HG03175 (cell line): ENCODE results near the gene ZNF672.
A peak's percentile ranks its signal among the peaks of the same experiment; 100 is the strongest.
"Not testable (repeated sequence)": the region's sequence is repeated elsewhere in the genome, so short reads cannot be mapped to it uniquely, and the experiment has no call there.

Experiments
- ATAC-seq: cut with Tn5 transposase; IDR thresholded peaks from one replicate; pipeline ENCODE4 v1.9.1; 2021; ENCODE audit warnings: mild to moderate bottlenecking, moderate library complexity; ENCODE audit not compliant: unreplicated experiment

ZNF672 gene

DNA sequence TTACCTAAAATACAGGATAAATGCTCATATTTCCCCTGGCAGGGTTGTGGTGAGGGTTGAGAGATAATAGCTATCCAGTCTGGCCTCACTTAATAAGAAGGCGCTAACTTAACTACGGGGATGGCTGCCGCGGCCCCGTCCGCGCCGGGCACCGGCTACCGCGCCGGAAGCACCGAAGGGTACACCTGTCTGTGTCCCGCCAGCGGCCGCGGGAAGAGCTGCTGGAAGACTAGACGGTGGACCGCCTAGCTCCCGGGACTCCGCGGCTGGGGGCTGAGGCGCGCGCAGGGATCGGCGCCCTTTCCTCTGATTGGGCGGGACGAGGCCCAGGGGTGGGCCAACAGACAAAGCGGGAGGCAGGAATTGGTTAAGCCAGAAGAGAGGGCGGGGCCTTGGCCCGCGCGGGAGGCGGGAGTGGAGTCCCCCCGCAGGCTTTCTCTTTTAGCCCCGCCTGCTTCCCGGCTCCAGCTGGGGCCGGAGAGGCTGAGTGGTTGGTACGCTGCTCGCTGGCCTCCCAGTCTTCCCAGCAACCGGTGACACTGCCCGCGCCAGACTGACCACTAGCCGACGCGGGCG is at the start of gene ZNF672:
Gene ZNF672, plus strand, starts transcription at position 444 of the 576 bp plus-strand sequence. CDS start 9,051 bp downstream, outside the sequence.
- peak; percentile 82 for ATAC-seq

DNA sequence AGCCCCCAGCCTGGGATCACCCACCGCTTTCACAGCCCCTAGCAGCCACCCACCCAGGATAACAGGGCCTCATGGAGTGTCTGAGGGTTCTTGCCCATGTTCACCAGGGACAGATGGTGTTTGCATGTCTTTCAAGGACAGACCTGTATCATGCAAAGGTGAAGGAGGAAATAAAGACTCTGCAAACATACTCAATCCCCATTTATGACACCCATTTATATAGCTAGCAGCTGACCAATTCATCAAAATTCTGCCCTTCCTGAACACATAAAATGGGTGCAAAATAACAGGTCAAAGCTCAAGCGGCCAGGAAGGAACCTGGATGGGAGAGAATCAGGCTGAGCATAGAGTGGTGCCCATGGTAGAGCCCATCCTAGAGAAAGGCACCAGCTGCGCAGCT is 49.7 kb upstream of the ZNF672 start:
- ATAC-seq, result no peak

DNA sequence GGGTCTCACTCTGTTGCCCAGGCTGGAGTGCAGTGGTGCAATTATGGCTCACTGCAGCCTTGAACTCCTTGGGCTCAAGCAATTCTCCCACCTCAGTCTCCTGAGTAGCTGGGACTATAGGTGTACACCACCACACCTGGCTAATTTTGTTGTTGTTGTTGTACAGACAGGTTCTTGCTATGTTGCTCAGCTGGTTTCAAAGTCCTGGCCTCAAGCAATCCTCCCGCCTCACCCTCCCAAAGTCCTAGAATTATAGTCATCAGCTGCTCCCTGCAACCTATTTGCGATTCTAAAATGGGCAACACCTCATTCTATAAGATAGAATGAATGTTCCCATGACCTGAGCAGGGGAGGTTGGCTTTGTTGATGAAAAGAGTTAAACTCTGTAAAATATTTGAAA is 48.7 kb upstream of the ZNF672 start:
- ATAC-seq, result not testable (repeated sequence)

DNA sequence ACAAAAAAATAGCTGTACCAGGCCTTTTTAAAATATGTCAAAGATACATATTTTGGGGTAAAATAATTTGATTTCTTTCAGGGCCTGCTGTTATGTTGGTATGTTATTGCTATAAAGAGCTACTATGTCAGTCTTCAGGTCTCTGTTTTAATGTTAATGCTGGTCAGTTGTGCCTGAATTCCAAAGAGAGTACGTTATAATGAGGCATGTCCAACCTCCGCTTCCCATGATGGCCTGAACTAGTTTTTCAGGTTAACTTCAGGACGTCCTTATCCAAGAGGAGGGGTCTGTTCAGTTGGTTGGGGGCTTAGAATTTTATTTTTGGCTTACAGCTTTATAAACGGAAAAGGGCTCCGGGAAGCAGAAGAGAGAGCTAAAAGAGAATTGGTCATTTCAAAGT is 47.6 kb upstream of the ZNF672 start:
- ATAC-seq, result no peak

DNA sequence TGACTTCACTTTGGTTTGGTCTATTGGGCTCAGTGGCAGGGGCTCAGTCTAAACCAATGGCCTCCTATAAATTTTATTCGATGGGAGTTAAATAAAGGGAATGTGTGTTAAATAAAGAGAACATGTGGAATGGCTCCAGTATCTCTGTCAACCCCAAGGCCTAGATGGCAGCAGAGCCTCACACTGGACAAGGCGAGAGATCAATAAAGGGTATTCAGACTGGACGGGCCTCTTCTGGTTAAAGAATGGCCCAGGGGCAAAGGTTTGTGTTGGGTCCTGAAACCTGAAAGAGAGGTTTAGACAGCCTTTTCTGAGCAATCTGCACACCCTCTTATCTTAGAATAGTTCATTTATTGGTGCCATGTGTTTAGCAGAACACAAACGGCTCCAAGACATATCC is 47.0 kb upstream of the ZNF672 start:
- no peak for ATAC-seq

DNA sequence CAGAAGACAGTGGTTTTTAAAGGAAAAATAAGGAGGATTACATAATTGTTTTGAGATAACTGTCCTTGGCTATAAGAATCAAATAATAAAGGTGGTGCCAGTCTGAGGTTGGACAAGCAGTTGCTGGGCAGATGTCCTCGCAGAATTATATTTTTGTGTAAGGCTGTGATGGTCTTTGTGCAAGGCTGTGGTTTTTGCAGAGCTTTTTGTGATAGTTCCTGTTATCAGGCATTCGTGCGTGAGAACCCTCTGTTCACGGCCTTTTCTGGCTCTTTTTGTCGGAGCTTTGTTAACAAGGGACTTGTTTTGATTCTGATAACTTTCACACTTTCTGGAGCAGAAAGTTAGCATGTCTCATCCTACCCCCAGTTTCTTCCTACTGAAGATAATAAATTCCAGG is 45.7 kb upstream of the ZNF672 start:
- peak; percentile 70 for ATAC-seq

DNA sequence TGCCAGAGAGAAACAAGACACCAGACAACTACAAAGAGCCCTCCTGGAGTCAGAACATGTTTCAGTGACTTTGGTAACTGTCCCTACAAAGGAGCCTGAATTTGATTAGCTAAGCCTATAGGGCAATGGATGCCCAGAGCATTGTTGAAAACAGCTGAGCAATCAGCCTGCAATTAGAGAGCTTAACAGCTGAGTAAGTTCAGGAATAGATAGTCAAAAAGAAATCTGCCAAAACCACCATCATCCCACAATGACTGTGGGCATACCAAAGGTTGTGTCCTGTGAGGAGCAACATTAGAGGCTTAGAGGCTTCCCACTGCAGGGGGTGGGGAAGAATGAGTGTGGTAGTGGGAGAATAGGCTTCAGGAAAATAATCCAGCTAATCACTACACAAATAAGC is 44.4 kb upstream of the ZNF672 start:
- peak; percentile 76 for ATAC-seq

DNA sequence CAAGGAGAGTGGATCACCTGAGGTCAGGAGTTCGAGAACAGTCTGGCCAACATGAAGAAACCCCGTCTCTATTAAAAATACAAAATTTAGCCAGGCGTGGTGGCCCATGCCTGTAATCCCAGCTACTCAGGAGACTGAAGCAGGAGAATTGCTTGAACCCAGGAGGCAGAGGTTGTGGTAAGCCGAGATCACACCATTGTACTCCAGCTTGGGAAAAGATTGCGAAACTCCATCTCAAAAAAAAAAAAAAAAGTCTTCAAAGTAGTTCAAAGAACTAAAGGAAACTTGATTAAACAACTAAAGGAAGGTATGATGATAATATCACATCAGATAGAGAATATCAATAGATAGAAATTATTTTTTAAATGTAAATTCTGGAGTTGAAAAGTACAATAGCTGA is 43.4 kb upstream of the ZNF672 start:
- not testable (repeated sequence) for ATAC-seq

DNA sequence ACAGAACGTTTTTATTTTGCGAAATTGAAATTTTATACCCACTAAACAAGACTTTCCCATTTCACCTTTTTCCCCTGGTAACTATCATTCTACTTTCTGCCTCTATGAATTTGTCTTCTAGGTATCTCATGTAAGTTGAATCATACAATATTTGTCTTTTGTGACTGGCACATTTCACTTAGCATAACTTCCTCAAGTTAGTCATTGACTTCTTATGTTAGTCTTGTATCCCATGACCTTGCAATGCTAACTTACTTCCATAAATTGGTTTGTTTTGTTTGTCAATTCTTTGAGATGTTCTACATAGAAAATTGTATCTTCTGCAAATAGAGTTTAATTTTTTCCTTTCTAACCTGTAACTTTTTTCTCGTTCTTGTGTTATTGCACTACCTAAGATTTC is 39.2 kb upstream of the ZNF672 start:
- ATAC-seq, result no peak

DNA sequence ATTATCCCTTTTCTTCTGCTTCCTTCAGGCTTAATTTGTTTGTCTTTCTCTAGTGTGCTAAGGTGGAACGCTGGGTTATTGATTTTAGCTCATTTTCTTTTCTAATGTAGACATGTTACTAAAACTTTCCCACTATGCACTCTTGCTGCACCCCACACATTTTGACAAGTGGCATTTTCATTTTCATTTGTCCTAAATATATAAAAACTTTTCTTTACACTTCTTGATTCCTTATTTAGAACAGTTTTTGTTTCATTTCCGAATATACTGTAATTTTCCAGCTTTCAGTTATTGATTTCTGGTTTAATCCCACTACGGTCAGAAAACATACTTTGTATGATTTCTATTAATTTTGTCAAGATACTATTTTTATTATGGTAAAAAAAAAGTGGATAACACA is 37.6 kb upstream of the ZNF672 start:
- ATAC-seq, result no peak

DNA sequence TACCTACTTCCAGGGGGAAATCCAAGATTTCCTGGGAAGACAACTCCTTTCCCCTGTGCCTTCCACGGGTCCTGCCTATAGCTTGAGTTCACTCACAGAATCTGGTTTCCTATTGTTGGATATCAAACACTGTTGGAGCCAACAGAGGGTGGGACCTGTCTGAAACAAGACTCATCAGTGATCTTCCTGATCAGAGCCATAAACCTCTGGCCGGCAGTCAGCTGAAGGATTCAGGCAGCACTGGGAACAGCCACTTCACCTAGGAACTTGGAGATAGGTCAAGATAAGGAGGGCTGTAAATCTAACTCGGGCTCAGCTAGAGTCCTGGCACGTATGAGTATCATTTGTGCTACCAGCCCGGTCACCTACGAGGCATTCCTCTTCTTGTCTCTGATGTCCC is 35.6 kb upstream of the ZNF672 start:
- no peak for ATAC-seq

DNA sequence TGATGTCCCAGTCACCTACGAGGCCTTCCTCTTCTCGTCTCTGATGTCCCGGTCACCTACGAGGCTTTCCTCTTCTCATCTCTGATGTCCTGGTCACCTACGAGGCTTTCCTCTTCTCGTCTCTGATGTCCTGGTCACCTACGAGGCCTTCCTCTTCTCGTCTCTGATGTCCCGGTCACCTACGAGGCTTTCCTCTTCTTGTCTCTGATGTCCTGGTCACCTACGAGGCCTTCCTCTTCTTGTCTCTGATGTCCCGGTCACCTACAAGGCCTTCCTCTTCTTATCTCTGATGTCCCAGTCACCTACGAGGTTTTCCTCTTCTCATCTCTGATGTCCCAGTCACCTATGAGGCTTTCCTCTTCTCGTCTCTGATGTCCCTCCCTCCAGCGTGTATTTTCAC is 34.5 kb upstream of the ZNF672 start:
- ATAC-seq, result not testable (repeated sequence)

DNA sequence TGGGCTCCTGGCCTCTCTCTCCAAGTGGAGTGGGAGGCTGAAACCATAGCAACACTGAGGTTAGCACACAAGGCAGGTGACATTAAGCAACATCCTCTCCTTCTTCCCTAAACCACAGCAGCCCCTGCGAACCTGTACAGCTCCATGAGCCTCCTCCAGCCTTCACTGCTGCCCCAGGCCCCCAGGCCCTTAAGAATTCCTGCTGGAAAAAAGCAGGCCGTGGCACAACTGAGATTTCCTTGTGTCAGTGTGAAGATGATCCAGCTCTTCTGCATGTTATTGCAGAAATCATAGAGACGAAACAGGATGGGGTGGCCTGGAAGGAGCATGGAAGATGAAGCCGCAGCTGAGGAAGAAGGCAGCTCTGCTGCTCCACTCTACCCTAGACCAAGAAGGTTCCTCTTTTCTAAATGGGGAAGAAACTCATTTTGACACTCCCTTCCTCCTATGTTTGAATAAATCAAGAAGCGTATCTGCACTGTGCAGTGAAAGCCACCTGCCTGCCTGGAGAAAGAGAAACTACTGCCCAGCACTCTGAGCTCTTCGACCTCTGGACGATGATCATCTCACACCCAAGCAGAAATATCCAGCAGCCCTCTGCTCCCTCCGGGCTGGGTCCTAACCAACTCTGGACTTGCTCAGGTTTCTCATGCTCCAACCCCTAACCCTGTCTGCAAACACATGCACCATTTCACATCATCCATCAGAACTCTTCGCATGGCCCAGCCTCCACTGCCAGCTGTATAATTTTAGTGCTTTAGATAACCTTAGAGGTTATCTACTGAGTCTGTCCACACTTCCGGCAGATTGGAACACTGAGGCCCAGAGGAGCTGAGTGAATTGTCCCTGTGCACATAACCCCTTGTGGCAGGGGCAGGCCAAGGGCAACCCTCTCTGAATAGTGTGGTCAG is 33.0 kb upstream of the ZNF672 start:
- ATAC-seq, result peak; percentile 86

DNA sequence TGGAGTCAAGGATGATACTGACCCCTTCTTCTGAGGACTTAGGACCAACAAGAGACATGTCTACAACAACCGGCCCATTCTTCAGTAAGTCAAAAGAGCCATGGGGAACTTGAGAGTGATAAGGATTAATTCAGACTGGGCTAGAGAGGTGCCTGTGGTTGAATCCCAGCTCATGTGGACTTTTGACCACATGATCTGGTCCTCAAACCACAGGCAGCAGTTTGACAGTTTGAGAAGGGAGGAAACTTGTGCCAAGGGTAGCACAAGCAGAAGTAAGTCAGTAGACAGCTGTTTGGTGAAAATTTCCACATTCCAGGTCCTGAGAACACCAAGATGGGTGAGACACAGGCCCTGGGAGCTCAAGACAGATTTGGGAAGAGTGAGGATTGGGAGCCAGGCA is 32.1 kb upstream of the ZNF672 start:
- ATAC-seq, result no peak

DNA sequence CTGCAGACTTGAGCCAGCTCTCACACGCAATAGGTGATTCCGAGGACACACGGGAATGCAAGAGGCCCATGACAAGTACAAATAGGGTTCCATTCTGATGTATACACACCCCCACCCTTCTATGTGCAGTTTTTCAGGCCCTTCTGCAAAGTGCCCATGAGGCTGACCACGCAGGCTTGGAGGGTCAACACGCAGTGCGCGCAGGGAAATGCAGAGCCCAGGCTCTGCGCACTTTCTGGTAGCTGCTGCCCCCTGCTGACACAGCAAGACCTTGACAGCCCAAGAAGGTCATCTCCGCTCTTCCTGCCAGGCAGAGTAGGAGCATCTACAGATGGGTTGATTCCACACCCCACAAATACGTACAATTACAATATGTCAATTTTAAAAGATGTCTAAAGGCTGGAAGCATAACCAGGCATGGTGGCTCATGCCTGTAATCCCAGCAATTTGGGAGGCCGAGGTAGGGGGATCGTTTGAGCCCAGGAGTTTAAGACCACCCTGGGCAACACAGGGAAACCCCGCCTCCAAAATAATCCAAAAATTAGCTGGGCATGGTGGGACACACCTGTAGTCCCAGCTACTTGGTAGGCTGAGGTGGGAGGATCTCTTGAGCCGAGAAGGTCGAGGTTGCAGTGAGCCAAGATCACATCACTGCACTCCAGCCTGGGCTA is 30.8 kb upstream of the ZNF672 start:
- peak; percentile 48 for ATAC-seq

DNA sequence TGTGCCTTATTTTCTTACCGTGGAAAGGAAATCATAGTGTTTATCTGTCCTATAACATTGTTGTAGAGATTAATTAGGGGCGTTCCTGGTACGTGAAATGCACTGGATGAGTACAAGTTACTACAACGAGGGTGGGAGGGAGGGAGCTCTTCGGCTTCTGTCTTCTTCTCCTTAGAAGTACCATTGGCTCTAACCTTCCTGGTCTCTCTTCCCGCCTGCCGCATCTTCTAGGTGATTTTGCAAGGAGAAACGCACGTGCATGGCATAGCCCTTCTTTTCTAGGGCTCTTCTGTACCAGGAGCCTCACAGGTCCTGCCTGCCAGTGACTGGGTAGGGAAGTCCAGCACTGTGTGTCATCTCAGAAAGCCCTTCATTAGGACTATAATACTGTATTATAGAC is 29.1 kb upstream of the ZNF672 start:
- ATAC-seq, result no peak

DNA sequence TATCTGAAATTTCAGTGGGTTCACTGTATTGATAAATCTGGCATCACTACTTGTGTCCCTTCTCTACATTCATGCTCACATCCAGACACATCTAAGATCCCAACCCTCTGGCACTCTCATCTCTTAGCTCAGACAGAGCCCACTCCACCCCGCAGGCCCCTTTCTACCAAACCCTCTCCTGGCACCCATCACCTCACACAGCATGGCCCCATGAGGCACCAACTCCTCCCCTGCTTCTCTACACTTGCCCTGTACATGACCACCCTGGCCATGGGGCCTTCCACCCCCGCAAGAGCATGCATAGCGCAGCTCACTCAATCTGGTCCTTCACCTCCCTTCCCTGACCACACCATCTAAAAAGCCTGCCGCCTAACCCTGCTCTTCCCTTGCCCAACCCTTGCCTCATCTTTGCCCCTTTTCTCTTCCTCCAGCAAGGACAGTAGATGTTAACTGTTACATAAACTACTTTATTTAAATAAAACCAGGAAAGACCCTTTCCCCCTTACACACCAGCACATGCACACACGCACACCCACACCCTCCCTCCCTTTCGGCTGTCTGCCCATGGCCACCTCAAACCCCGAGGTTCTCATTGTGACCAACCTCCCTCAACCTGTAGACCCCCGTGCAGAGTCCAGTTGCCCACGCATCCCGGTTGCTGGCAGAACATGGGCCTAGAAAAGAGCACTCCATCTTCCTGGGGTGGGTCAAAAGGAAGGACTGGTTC is 27.9 kb upstream of the ZNF672 start:
- no peak for ATAC-seq

DNA sequence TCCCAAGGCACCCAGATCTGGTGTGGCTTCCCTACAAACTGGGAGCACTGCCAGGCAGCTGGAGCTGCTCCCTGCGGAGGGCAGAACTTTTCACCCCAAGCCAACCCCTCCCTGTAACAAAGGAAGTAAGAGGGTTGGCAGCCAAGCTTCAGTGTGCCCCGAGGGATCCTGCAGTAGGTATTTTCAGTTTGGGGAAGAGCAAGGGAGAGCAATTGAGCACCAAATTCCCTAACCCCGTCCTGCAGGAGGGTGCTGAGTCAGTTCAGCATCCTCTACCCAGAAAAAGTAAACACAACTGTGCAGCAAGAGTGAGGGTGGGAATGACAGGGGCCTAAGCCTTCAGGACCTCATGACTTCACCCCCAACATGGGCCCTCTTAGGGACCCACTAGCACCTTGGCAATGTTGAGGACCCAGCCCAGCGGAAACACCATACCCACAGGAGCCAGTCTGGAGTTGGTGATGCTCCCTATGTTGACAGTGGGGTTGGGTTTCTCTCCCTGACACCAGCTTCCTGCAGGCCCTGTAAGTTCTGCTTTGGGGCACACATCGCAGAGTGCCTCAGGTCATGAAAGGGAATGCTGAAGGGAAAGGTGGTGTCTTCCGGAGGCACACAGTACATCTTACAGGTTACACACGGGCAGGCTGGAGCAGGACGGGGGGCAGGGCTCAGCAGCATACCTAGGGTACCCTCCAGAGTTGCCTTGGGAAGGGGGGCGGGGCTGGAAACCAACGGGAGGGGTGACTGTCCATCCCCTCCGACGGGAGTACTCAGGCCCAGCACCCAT is 27.1 kb upstream of the ZNF672 start:
- ATAC-seq, result no peak

DNA sequence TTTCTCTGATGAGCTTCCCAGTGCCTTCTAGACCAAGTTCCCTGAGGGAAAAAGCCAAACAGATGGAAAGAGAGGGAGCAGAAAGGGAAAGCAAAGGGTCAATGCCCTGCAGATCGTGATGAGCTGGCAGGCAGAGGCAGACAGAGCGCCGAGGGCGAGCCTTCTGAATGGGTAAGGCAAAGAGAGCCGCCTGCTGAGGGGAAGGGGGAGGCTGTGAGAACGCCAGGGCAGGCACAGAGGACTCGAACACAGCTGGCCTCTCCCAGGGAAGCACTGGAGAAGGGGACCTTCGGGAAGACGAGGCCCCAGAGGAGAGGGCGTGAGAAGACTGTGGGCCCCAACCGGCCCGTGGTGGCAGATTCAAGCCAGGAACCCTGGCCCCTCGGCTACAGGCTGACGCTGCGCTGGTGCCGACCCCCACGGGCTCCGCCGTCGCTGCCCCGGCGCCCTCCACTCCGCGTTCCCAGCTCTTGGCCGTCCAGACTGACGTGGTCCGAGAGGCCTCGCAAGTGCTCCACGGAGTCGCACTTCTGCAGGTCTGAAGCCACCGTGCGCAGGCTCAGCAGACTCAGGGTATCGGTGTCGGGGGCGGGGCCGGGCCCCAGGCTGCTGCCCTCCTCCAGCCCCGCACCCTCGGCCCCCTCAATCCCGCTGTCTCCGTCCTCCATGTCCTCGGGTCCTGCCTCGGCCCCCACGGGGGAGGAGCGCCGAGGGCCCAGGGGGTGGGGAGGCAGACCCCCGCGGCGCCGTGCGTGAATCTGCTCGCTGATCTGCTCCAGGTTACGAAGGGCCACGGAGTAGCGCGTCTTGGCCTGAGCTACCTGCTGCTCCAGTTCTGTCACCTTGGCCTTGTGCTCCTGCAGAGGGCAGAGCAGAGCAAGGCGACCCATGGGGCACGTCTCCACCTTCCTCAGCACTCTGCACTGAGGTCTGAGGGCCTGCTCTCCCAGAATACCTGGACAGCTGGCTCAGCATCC is 26.2 kb upstream of the ZNF672 start:
- no peak for ATAC-seq
